Skin epidermis (tissue), 12 donors: ENCODE data around the gene ODC1.

Experiments used
- H3K27ac ChIP-seq, 21 experiments: fragments of 200-600 bp; sonication (generic) in 11 of 21; one replicate each; pipeline ENCODE4 v1.5.0; 2020; ENCODE audit warnings: mild to moderate bottlenecking in 3 of 21, inconsistent platforms in 2 of 21, moderate library complexity in 2 of 21
- H3K4me3 ChIP-seq, 7 experiments: fragments of 200-600 bp; sonication (generic) in 2 of 7; one replicate each; pipeline ENCODE4 v1.5.0; 2020; ENCODE audit warnings: inconsistent platforms in 2 of 7, mild to moderate bottlenecking in 2 of 7, moderate library complexity in 1 of 7

ODC1 gene

GRCh38 chr2:10439185-10439879, 8.8 kb downstream of the ODC1 start:
- Histone ChIP-seq H3K27ac (no peak overlapping the region), H3K4me3 (no peak overlapping the region)

DNA sequence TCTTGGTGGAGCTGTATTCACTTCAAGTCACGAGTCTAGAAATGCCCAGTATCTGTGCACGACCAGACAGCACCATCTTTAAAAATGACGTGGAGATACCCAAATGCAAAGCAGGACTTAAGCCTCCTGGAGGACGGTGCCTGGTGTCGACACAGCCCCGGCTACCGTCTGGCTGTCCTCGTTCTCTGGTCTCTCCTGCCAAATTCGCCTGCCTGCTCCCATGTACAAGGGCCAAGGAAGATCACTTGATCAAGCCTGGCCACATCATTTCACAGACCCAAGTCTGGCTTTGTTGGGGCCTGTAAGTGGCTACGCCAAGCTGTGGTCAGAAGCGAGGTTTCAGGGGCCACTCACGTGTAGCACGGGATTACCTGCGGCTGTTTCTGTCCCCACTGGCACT, 9.4 kb downstream of the ODC1 start:
- Histone ChIP-seq H3K27ac (no peak overlapping the region), H3K4me3 (no peak overlapping the region)

DNA sequence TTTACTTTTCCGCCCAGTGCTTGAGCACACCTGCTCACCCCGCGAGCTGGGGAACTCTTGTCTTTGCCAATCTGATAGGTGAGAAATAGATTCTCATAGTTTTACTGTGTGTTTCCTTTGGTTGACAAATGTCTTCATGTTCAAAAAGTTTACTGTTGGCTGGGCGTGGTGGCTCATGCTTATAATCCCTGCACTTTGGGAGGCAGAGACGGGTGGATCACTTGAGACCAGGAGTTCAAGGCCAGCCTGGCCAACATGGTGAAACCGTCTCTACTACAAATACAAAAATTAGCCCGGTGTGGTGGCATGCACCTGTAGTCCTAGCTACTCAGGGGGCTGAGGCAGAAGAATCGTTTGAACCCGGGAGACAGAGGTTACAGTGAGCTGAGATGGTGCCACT, 10.3 kb downstream of the ODC1 start:
- Histone ChIP-seq H3K4me3 (no peak overlapping the region), H3K27ac (no peak overlapping the region)

GRCh38 chr2:10436583-10437110, 11.5 kb downstream of the ODC1 start:
- H3K27ac ChIP-seq: no peak overlapping the region
- H3K4me3 ChIP-seq: no peak overlapping the region

DNA sequence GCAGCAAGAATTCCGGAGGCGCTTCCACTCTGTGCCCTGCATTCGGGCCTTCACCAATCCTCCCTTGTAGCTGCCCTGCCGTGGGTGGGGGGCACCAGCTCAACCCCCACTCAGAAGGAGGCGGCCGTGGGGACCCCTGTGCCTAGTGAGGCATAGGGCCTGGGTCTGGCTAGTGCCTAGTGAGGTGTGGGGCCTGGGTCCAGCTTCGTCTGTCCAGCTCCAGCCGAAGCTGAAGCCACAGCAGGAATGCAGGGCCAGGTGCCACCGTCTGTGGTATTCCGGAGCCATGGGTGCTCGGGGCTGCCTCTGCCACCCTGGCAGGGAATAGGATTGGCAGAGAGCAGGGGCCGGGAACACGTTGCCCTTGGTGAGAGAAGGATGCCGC, 12.3 kb downstream of the ODC1 start:
- no peak overlapping the region for H3K27ac ChIP-seq
- H3K4me3 ChIP-seq: no peak overlapping the region

DNA sequence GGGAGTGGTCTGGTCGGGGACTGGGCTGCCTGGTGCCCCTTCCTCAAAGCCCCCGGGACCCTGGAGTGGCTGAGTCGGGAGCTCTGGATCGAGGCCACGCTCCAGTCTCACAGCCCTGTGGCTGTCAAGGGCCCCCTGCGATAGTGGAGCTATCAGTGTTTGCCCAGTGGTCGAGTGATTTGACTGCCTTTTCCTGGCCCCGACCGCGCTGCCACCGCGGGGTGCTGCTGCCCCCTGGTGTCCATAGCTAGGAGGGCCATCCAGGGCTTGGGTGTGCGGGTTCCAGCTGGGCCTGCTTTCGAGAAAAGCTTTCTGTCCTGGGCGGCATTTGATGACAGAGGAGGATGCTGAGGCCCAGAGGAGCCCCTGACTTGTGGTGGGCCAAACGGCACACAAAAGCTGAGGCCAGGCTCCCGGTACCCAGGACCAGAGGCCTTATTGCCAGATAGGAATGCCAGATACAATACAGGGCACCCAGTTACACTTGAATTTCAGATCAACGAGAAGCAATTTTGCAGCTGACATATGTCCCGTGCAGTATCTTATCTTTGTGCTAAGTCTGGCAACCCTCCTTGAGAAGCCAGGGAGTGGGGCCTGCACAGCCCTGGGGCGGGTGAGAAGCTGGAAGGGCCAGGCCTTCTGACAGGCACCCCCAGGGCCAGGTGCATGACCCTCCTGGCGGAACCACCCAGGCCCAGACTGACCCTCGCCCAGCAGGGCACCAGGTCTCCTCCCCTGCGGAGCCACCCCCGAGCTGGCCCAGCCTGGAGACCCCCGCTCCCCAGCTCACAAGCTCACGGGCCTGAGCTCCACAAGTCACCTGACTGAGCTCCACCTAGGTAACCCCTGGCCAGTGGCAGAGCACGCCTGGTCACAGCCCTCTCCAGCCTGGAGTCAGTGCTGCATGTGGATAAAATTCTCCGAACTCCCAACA, 13.0 kb downstream of the ODC1 start:
- H3K27ac ChIP-seq: no peak overlapping the region
- H3K4me3 ChIP-seq: no peak overlapping the region

GRCh38 chr2:10433947-10434885, 13.9 kb downstream of the ODC1 start:
- Histone ChIP-seq H3K4me3 (no peak overlapping the region), H3K27ac (no peak overlapping the region)

- Histone ChIP-seq H3K4me3 (no peak overlapping the region), H3K27ac (no peak overlapping the region)
These were observed 14.7 kb downstream of the ODC1 start for GRCh38 chr2:10433264-10433946.

DNA sequence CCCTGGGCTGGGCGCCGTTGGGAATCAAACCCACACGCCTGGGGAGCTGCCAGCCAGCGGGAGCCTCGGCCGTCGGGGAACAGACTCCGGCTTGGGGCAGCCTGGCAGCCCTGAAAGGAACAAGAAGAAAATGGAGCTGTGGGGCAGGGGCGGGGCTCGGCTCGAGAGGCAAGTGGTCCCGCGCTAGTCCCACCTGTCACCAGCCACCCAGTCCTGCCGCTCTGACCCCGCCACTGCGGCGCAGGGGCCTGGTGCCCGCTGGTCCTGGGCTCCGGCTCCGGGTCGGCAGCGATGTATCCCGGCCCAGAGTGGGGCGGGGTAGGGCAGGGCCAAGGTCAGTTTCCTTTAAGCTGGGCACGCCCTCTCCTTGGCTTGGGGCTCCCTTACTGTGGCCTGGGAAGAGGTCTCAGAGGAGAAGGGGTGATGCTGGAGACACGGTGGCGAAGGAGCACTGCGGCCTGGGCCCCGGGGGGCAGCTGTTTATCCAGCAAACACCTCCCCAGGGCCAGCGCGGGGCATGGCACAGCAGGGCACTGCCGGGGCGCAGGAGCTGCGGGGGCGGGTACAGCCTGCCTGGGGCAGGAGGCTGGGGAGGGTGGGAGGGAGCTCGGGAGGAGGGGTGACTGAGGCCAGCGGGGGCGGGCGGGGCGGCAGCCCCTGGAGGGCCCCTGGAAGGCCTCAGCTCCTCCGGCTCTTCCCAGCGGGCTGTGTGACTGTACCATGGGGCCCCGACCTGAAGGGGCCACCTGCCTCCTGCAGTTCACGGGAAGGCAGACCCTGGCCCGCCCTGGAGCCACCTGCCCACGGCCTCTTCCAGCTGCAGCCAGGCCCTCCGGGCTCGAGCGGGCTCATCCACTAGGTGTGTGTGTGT, 15.6 kb downstream of the ODC1 start:
- peak overlapping the region in 6 of 7 experiments; percentile 10 to 42 (median 31) for H3K4me3 ChIP-seq
- H3K27ac ChIP-seq: peak overlapping the region in 3 of 21 experiments; percentile 27 to 74 (median 31)

- Histone ChIP-seq H3K27ac (peak overlapping the region in 3 of 21 experiments; percentile 27 to 74 (median 31)), H3K4me3 (peak overlapping the region in 5 of 7 experiments; percentile 10 to 42 (median 34))
These were observed 16.3 kb downstream of the ODC1 start for GRCh38 chr2:10431797-10432196.

DNA sequence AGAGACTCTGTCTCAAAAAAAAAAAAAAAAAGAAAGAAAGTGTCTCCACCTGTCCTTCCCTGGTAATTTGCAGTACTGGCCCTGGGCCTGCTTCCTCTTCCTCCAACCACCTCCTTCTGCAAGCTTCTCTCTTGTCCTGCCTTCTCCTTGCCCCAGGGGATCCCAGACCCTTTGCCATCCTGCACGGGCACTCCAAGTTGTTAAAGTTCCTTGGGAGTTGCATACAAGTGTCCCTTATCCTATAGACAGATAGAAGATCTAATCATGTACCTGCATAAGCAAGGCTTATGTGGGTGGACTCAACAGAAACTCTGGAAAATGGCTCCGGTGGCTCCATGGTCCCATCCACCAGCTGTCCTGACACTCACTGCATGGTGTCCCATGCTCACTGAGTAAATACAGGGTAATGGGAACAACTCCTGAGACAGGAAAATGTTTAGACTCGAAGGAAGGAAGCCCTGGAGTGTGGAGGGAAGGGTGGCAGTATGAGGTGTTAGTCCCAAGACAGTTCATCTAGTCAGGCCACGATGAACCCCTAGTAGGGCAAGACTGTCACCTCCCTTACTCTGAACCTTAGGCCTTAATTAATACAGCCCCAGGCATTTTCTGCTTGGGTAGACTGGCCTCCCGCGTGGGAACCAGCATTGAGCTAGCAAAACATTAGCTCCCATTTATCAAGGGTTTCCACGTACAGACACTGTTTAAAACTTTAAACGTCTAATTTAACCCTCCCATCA, 17.1 kb downstream of the ODC1 start:
- H3K27ac ChIP-seq: no peak overlapping the region
- H3K4me3 ChIP-seq: no peak overlapping the region

- no peak overlapping the region for H3K27ac ChIP-seq
- H3K4me3 ChIP-seq: no peak overlapping the region
These were observed 19.2 kb downstream of the ODC1 start for GRCh38 chr2:10428924-10429323.

GRCh38 chr2:10428355-10428754, 19.8 kb downstream of the ODC1 start:
- no peak overlapping the region for H3K4me3 ChIP-seq
- no peak overlapping the region for H3K27ac ChIP-seq

GRCh38 chr2:10427618-10427949, 20.5 kb downstream of the ODC1 start:
- H3K4me3 ChIP-seq: no peak overlapping the region
- H3K27ac ChIP-seq: no peak overlapping the region

- no peak overlapping the region for H3K4me3 ChIP-seq
- no peak overlapping the region for H3K27ac ChIP-seq
These were observed 21.2 kb downstream of the ODC1 start for GRCh38 chr2:10426726-10427617.

DNA sequence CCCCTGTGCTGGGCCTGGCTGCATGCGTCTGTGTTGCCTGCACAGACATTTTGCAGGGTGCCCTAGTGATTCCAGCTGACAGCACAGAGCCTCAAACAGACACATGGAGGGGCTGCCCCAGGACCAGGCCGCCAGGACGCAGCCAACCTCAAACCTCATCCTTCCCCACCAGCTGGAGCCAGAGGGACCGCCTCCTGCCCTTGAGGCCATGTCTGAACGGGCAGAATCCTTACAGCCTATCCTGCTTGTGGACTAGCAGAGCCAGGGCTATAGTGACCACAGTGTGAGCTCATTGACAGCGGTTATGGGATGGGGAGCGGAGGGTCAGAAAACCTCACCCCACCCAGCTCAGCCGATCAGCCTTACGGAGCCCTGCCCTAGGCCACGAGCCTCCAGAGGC, 22.4 kb downstream of the ODC1 start:
- Histone ChIP-seq H3K4me3 (no peak overlapping the region), H3K27ac (no peak overlapping the region)
